HEK293T (cell line): ENCODE measurements around the gene CPA1.

Experiments used
- CTCF ChIA-PET: fragments of 350-600 bp; formaldehyde crosslinking; extraction: SDS; loops from one replicate; lab custom pipeline; 2021; ENCODE audit warnings: antibody characterized with exemption, inconsistent platforms; lab: Yijun Ruan, JAX
- POLR2A ChIA-PET: fragments of 350-600 bp; formaldehyde crosslinking; extraction: SDS; loops from one replicate; lab custom pipeline; 2020; ENCODE audit warnings: antibody characterized with exemption, inconsistent platforms; lab: Yijun Ruan, JAX
- DNase-seq: peaks from one replicate; pipeline ENCODE4 v3.0.0; 2012; ENCODE audit warnings: mixed read lengths; ENCODE audit errors: extremely low spot score
- ARNT ChIP-seq: fragments of 450-650 bp; IDR thresholded peaks from 2 replicates; pipeline ENCODE4 v1.6.1; 2017; ENCODE audit warnings: mild to moderate bottlenecking
- BHLHE40 ChIP-seq: fragments of 450-650 bp; IDR thresholded peaks from 2 replicates; pipeline ENCODE4 v1.6.1; 2016; ENCODE audit warnings: mild to moderate bottlenecking, moderate library complexity, borderline replicate concordance
- CTBP1 ChIP-seq: fragments of 450-650 bp; IDR thresholded peaks from 2 replicates; pipeline ENCODE4 v1.6.1; 2016; ENCODE audit warnings: borderline replicate concordance
- ELF4 ChIP-seq: fragments of 450-650 bp; IDR thresholded peaks from 2 replicates; pipeline ENCODE4 v1.6.1; 2017; ENCODE audit warnings: antibody characterized with exemption
- FOXA1 ChIP-seq: fragments of 450-650 bp; IDR thresholded peaks from 2 replicates; pipeline ENCODE4 v1.6.1; 2016; ENCODE audit warnings: mild to moderate bottlenecking
- FOXK2 ChIP-seq: fragments of 450-650 bp; IDR thresholded peaks from 2 replicates; pipeline ENCODE4 v1.6.1; 2016; ENCODE audit warnings: mild to moderate bottlenecking
- FOXM1 ChIP-seq: fragments of 450-650 bp; IDR thresholded peaks from 2 replicates; pipeline ENCODE4 v1.6.1; 2017; ENCODE audit warnings: mild to moderate bottlenecking, borderline replicate concordance
- HDGF ChIP-seq: fragments of 450-650 bp; IDR thresholded peaks from 2 replicates; pipeline ENCODE4 v1.6.1; 2017; ENCODE audit warnings: antibody characterized with exemption, borderline replicate concordance
- L3MBTL2 ChIP-seq: fragments of 450-650 bp; conservative IDR thresholded peaks from 2 replicates; pipeline ENCODE4 v1.6.1; 2016; ENCODE audit warnings: mild to moderate bottlenecking
- LEF1 ChIP-seq: fragments of 450-650 bp; IDR thresholded peaks from 2 replicates; pipeline ENCODE4 v1.6.1; 2017; ENCODE audit warnings: mild to moderate bottlenecking, borderline replicate concordance
- NFRKB ChIP-seq: fragments of 450-650 bp; IDR thresholded peaks from 2 replicates; pipeline ENCODE4 v1.6.1; 2016; ENCODE audit warnings: mild to moderate bottlenecking, moderate library complexity
- PKNOX1 ChIP-seq: fragments of 450-650 bp; IDR thresholded peaks from 2 replicates; pipeline ENCODE4 v1.6.1; 2016
- SP1 ChIP-seq: fragments of 450-650 bp; IDR thresholded peaks from 2 replicates; pipeline ENCODE4 v1.6.1; 2017
- SUZ12 ChIP-seq: fragments of 450-650 bp; IDR thresholded peaks from 2 replicates; pipeline ENCODE4 v1.6.1; 2016; ENCODE audit warnings: mild to moderate bottlenecking
- TARDBP ChIP-seq: fragments of 450-650 bp; IDR thresholded peaks from 2 replicates; pipeline ENCODE4 v1.6.1; 2016
- ZNF384 ChIP-seq: fragments of 450-650 bp; IDR thresholded peaks from 2 replicates; pipeline ENCODE4 v1.6.1; 2016

The CPA1 gene

DNA sequence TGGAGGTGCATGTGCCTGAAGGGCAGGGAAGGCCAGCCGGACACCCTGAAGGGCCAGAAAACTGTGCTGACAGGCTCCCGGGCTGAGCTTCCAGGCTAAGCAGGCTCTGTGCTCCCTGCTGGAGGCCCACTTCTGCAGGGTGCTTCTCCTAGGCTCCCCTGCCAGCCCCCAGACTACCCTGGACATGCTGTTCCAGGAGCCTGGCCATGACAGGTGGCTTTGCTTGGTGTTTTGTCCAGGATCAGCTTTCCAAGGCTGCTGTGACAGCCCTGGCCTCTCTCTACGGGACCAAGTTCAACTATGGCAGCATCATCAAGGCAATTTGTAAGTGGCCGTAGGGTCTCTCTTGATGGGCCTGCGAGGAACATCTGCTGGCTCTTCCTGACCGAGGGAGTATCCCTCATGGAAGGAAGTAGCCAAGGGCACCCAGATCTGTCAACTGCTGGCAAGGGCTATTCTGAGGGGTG, 5.3 kb downstream of the CPA1 start:
- ChIA-PET POLR2A (no interaction called here), CTCF (no interaction called here)
- no peak for TF ChIP-seq L3MBTL2
- TF ChIP-seq SP1, result no peak
- no peak for TF ChIP-seq PKNOX1
- TF ChIP-seq ZNF384, result no peak
- TF ChIP-seq CTBP1, result no peak
- no peak for TF ChIP-seq FOXK2
- DNase-seq, result no peak

- POLR2A ChIA-PET, result no interaction called here
- DNase-seq, result no peak
- TF ChIP-seq FOXK2, result no peak
- TF ChIP-seq ARNT, result no peak
- TF ChIP-seq LEF1, result no peak
- no peak for TF ChIP-seq FOXA1
- TF ChIP-seq BHLHE40, result no peak
- no peak for TF ChIP-seq ELF4
- TF ChIP-seq NFRKB, result no peak
- no peak for TF ChIP-seq PKNOX1
- TF ChIP-seq L3MBTL2, result no peak
- CTCF ChIA-PET, result no interaction called here
Measured at GRCh38 chr7:130386876-130387275, 6.6 kb downstream of the CPA1 start.

- POLR2A ChIA-PET, result no interaction called here
- CTCF ChIA-PET, result no interaction called here
- TF ChIP-seq BHLHE40 (no peak), FOXK2 (no peak), TARDBP (no peak)
- DNase-seq, result no peak
Measured at GRCh38 chr7:130387306-130387627, 7.0 kb downstream of the CPA1 start.

GRCh38 chr7:130387628-130388403, 7.5 kb downstream of the CPA1 start:
- DNase-seq, result no peak
- ChIA-PET POLR2A (no interaction called here), CTCF (no interaction called here)
- no peak for TF ChIP-seq FOXA1
- no peak for TF ChIP-seq TARDBP
- TF ChIP-seq NFRKB, result no peak
- no peak for TF ChIP-seq CTBP1
- no peak for TF ChIP-seq SP1
- no peak for TF ChIP-seq L3MBTL2
- TF ChIP-seq ELF4, result no peak
- no peak for TF ChIP-seq BHLHE40
- no peak for TF ChIP-seq ARNT
- no peak for TF ChIP-seq PKNOX1
- no peak for TF ChIP-seq LEF1
- no peak for TF ChIP-seq HDGF

DNA sequence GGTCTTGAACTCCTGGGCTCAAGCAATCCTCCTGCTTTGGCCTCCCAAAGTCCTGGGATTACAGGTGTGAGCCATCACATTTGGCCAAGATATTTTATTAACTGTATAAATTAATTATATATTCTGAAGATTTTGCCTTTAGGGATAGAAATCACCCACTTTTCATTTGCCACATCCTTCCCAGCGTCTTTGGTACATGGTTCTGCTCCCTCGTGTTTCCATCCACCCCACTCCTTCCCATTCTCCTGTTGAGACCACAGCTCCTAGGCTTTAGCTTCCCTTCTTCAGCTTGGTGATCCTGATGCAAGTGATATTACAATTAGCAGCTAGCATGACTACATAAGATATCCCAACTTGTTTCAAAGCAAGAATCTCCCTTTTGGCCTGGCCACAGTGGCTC, 8.4 kb downstream of the CPA1 start:
- CTCF ChIA-PET, result no interaction called here
- POLR2A ChIA-PET, result no interaction called here

GRCh38 chr7:130390486-130390885, 10.2 kb downstream of the CPA1 start:
- TF ChIP-seq HDGF (no peak), ARNT (no peak)
- ChIA-PET CTCF (no interaction called here), POLR2A (no interaction called here)
- DNase-seq, result no peak

More for the DNA sequence above, 8.4 kb downstream of the CPA1 start:
- no peak for DNase-seq
- no peak for TF ChIP-seq NFRKB
- no peak for TF ChIP-seq CTBP1
- TF ChIP-seq ARNT, result no peak
- no peak for TF ChIP-seq SP1
- no peak for TF ChIP-seq TARDBP
- no peak for TF ChIP-seq FOXM1

GRCh38 chr7:130393101-130393561, 12.8 kb downstream of the CPA1 start:
- ChIA-PET CTCF (no interaction called here), POLR2A (interaction anchor here (0.9 to 1.2 kb wide), 2 partner anchors 22 to 188 kb away, joined by 3 to 4 read pairs; partner anchors contain the start of gene TMEM209)
- no peak for TF ChIP-seq HDGF
- no peak for TF ChIP-seq CTBP1
- no peak for TF ChIP-seq FOXA1
- TF ChIP-seq SUZ12, result no peak
- no peak for TF ChIP-seq ELF4
- TF ChIP-seq NFRKB, result no peak
- DNase-seq, result no peak
